Neural cell (in vitro differentiated cells): ENCODE measurements around the gene SLC25A26.

Experiments used
- CTCF ChIP-seq: fragments of 450-650 bp; IDR thresholded peaks from 2 replicates; pipeline ENCODE4 v1.5.1; 2014; ENCODE audit warnings: antibody characterized with exemption, mild to moderate bottlenecking, moderate library complexity; ENCODE audit not compliant: poor library complexity, severe bottlenecking
- EP300 ChIP-seq: fragments of 450-650 bp; conservative IDR thresholded peaks from 2 replicates; pipeline ENCODE4 v1.6.1; 2014; ENCODE audit warnings: antibody characterized with exemption, mild to moderate bottlenecking, moderate library complexity; ENCODE audit not compliant: poor library complexity, severe bottlenecking
- EZH2 ChIP-seq: fragments of 200-600, 300-800 bp; shearing (Covaris generic), sonication (generic); IDR thresholded peaks from 2 replicates; pipeline ENCODE4 v1.6.1; 2014; ENCODE audit warnings: antibody characterized with exemption, low read length, borderline replicate concordance, mild to moderate bottlenecking; ENCODE audit not compliant: insufficient read depth, poor library complexity, severe bottlenecking
- MXI1 ChIP-seq: fragments of 450-650 bp; conservative IDR thresholded peaks from 2 replicates; pipeline ENCODE4 v1.6.1; 2014; ENCODE audit warnings: antibody characterized with exemption, mild to moderate bottlenecking; ENCODE audit not compliant: poor library complexity, severe bottlenecking
- REST ChIP-seq: IDR thresholded peaks from 2 replicates; pipeline ENCODE4 v1.6.1; 2012; ENCODE audit warnings: borderline replicate concordance
- TAF1 ChIP-seq: IDR thresholded peaks from 2 replicates; pipeline ENCODE4 v1.6.1; 2012; ENCODE audit warnings: low read depth

GRCh38 chr3:66253790-66254620 lies 33.2 kb downstream of the SLC25A26 start:
- TF ChIP-seq TAF1 (no peak), MXI1 (no peak), CTCF (peak; percentile 83), EZH2 (no peak), EP300 (no peak), REST (no peak)
